ENCODE results near the gene PLCE1. TPM values are rescaled to one million over a fixed set of nuclear protein-coding genes. Genes with fewer than 3 reads are reported as not detected.

PLCE1 gene
- total and polyA plus RNA-seq, 2 donors (not counting 3 experiments of a cell fraction or from before 2014, with no cell fraction given), result 0.01 to 0.04 TPM

DNA sequence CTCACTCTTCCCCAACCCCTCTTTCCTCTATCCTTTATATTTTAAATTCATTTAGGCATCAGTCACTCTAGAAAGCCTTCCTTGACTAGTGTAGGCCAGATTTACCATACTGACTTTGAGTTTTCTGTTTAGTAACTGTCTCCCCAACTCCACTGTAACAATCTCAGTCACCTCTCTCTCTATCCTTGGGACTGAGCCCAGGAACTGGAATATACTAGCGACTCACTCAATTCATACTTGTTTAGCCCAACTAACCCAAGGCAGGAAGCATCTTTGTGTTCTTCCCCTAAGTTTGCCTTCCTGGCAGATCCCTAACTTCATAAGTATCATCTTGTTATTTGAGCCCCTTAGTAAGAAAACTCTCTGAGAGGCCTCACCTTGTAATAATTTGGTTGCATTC is 19.1 kb downstream of the PLCE1 start:
- no peak overlapping the region for H3K4me3 ChIP-seq (replicated peaks in 1 of 3; ENCODE audit: insufficient read depth in 1 of 3, low read depth in 1 of 3, low read length in 3 of 3)
- no TSS peak for BruUV-seq (replicated peaks)
- H3K9me3 ChIP-seq (replicated peaks; ENCODE audit: control insufficient read depth, insufficient read depth, low read length), result no peaks in the 10 kb centered on the region
- CTCF ChIA-PET, result no interaction called here
- no peaks in the 10 kb centered on the region for H3K27me3 ChIP-seq (ENCODE audit: control insufficient read depth in 2 of 2, insufficient read depth in 2 of 2, low read length in 2 of 2)
- dilution Hi-C loops (cut with MboI; ENCODE audit: extremely low pct_ligation_motif_present, low sequenced_read_pairs), result no loop called here
- no peak for FAIRE-seq
- no peaks in the 10 kb centered on the region for H4K20me1 ChIP-seq (replicated peaks; ENCODE audit: control insufficient read depth, extremely low read depth, insufficient read depth, low read length)
- intact Hi-C loops (cut with micrococcal nuclease), result no loop called here
- no peaks in the 10 kb centered on the region for H3K9me1 ChIP-seq (replicated peaks; ENCODE audit: control insufficient read depth, extremely low read depth, insufficient read depth, low read length)
- POLR2A ChIA-PET, result no interaction called here
- H3K4me1 ChIP-seq (ENCODE audit: control insufficient read depth, extremely low read depth, insufficient read depth, low read length), result no peaks in the 10 kb centered on the region
- H3K4me2 ChIP-seq (ENCODE audit: insufficient read depth, low read length), result no peak overlapping the region
- no peak for TF ChIP-seq EZH2 (IDR thresholded peaks at IDR 0.05; ENCODE audit: borderline replicate concordance, low read depth, low read length, severe bottlenecking)
- TF ChIP-seq POLR2AphosphoS5 (IDR thresholded peaks at IDR 0.05; ENCODE audit: insufficient read depth, low read depth, low read length), result no peak
- TF ChIP-seq JUN (IDR thresholded peaks at IDR 0.05; ENCODE audit: borderline replicate concordance, insufficient read depth, insufficient read length, low read depth), result no peak
- TF ChIP-seq FOS (IDR thresholded peaks at IDR 0.05; ENCODE audit: borderline replicate concordance, insufficient read depth, low read length), result no peak
- no peak for TF ChIP-seq GATA2 (IDR thresholded peaks at IDR 0.05; ENCODE audit: insufficient read depth, insufficient read length, low read depth, low read length)
- TF ChIP-seq, protein P1, sequence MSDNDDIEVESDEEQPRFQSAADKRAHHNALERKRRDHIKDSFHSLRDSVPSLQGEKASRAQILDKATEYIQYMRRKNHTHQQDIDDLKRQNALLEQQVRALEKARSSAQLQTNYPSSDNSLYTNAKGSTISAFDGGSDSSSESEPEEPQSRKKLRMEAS (IDR thresholded peaks at IDR 0.05; ENCODE audit: insufficient read depth, insufficient read length), result no peak
- no peak for TF ChIP-seq MYC (IDR thresholded peaks at IDR 0.05; ENCODE audit: low read depth, low read length)
- TF ChIP-seq, protein P2, sequence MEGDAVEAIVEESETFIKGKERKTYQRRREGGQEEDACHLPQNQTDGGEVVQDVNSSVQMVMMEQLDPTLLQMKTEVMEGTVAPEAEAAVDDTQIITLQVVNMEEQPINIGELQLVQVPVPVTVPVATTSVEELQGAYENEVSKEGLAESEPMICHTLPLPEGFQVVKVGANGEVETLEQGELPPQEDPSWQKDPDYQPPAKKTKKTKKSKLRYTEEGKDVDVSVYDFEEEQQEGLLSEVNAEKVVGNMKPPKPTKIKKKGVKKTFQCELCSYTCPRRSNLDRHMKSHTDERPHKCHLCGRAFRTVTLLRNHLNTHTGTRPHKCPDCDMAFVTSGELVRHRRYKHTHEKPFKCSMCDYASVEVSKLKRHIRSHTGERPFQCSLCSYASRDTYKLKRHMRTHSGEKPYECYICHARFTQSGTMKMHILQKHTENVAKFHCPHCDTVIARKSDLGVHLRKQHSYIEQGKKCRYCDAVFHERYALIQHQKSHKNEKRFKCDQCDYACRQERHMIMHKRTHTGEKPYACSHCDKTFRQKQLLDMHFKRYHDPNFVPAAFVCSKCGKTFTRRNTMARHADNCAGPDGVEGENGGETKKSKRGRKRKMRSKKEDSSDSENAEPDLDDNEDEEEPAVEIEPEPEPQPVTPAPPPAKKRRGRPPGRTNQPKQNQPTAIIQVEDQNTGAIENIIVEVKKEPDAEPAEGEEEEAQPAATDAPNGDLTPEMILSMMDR (IDR thresholded peaks at IDR 0.05; ENCODE audit: extremely low read depth in 1 of 2, insufficient read depth in 1 of 2, low read depth in 1 of 2, low read length in 2 of 2), result no peak
- no peak for TF ChIP-seq POLR2A (IDR thresholded peaks at IDR 0.05; ENCODE audit: low read depth, low read length)
- no peak overlapping the region for H3K9ac ChIP-seq (replicated peaks; ENCODE audit: extremely low read depth, insufficient read depth, low read length)
- DNase-seq (ENCODE audit: low read depth, low spot score), result no peak
- no peaks in the 10 kb centered on the region for H3K36me3 ChIP-seq (ENCODE audit: control insufficient read depth in 2 of 2, extremely low read depth in 1 of 2, insufficient read depth in 2 of 2, low read length in 2 of 2)
- no peak overlapping the region for H2AFZ ChIP-seq (ENCODE audit: low read depth, low read length)
- H3K27ac ChIP-seq (ENCODE audit: insufficient read depth, low read depth, low read length), result no peak overlapping the region
- no peaks in the 10 kb centered on the region for H3K79me2 ChIP-seq (ENCODE audit: control insufficient read depth, insufficient read depth, low read length)

Measured in endothelial cell of umbilical vein (primary cell).